ENCODE results near the gene ZNF444. TPM values are rescaled to one million over a fixed set of nuclear protein-coding genes. Genes with fewer than 3 reads are reported as not detected.

Gene ZNF444
- total RNA-seq, 2 donors from 2014 or later: 50.2 to 58.8 TPM

DNA sequence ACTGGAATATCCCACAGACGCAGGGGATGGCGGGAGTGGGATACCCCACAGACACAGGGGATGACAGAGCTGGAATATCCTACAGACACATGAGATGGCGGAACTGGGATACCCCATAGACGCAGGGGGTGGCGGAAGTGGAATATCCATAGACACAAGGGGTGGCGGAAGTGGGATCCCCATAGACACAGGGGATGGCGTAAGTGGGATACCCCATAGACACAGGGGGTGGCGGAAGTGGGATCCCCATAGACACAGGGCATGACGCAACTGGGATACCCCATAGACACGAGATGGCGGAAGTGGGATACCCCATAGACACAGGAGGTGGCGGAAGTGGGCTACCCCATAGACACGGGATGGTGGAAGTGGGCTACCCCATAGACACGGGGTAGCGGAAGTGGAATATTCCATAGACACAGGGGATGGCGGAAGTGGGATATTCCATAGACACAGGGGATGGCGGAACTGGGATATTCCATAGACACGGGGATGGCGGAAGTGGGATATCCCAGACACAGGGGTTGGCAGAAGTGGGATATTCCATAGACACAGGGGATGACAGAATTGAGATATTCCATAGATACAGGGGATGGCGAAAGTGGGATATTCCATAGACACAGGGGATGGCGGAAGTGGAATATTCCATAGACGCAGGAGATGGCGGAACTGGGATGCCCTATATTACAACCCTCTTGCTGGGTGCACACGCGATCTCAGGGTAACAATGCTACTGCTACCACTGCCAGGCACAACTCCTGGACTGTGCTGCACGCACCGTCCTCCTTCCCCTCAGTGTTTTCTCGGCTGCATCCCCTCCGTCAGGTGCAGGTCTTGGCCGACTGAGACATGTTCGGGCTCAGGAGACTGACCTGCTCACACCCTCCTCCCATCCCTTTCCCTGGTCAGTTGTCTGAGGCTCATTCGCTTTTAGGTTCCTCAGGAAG, 48.1 kb upstream of the ZNF444 start:
- H3K36me3 Mint-ChIP-seq (ENCODE audit: low read depth): peaks cover 58% of the 10 kb centered on the region
- Histone ChIP-seq H3K4me1 (ENCODE audit: control insufficient read depth, insufficient read depth, low read length) (no peaks in the 10 kb centered on the region), H3K27ac (ENCODE audit: low read depth, low read length) (no peak overlapping the region), H3K36me3 (ENCODE audit: control insufficient read depth, insufficient read depth, low read length) (peaks cover 43% of the 10 kb centered on the region), H3K27me3 (ENCODE audit: control insufficient read depth, insufficient read depth, low read length, poor library complexity, severe bottlenecking) (no peaks in the 10 kb centered on the region), H3K9me3 (ENCODE audit: control insufficient read depth, low read length) (peaks cover 15% of the 10 kb centered on the region), H3K9ac (ENCODE audit: extremely low read depth, low read length, poor library complexity, severe bottlenecking) (no peak overlapping the region), H3K4me3 (ENCODE audit: low read length) (no peak overlapping the region)
- H3K9me3 Mint-ChIP-seq: peaks cover 18% of the 10 kb centered on the region
- no peaks in the 10 kb centered on the region for H3K27me3 Mint-ChIP-seq (ENCODE audit: insufficient read depth)
- TF ChIP-seq, protein P1, sequence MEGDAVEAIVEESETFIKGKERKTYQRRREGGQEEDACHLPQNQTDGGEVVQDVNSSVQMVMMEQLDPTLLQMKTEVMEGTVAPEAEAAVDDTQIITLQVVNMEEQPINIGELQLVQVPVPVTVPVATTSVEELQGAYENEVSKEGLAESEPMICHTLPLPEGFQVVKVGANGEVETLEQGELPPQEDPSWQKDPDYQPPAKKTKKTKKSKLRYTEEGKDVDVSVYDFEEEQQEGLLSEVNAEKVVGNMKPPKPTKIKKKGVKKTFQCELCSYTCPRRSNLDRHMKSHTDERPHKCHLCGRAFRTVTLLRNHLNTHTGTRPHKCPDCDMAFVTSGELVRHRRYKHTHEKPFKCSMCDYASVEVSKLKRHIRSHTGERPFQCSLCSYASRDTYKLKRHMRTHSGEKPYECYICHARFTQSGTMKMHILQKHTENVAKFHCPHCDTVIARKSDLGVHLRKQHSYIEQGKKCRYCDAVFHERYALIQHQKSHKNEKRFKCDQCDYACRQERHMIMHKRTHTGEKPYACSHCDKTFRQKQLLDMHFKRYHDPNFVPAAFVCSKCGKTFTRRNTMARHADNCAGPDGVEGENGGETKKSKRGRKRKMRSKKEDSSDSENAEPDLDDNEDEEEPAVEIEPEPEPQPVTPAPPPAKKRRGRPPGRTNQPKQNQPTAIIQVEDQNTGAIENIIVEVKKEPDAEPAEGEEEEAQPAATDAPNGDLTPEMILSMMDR (conservative IDR thresholded peaks at IDR 0.05): no peak
- no peaks in the 10 kb centered on the region for H3K4me1 Mint-ChIP-seq
- DNase-seq: no peak
- H3K4me3 Mint-ChIP-seq: no peak overlapping the region
- H3K27ac Mint-ChIP-seq: no peak overlapping the region
- 96 to 97% methylated on average over 27 to 32 of the region's 32 CpGs for WGBS, 2 experiments (ENCODE audit: insufficient coverage in 1 of 2, insufficient read length in 1 of 2)

DNA sequence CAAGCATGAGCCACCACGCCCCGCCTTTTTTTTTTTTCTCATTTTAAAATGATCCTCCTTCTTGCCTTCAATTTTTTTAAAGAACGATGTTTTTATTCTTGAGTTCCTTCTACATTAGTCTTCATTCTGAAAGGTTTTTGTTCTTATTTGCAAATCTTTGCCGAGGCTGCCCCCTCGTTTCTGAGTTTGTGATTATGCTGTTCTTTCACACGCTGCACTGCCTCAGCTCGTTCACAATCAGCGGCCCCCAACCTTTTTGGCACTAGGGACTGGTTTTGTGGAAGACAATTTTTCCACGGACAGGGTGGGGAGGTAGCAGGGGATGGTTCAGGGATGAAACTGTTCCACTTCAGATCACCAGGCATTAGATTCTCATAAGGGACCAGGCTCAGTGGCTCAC, 46.6 kb upstream of the ZNF444 start:
- no peaks in the 10 kb centered on the region for H3K4me1 Mint-ChIP-seq
- Histone ChIP-seq H3K27ac (ENCODE audit: low read depth, low read length) (no peak overlapping the region), H3K27me3 (ENCODE audit: control insufficient read depth, insufficient read depth, low read length, poor library complexity, severe bottlenecking) (no peaks in the 10 kb centered on the region), H3K9me3 (ENCODE audit: control insufficient read depth, low read length) (peaks cover 15% of the 10 kb centered on the region), H3K4me1 (ENCODE audit: control insufficient read depth, insufficient read depth, low read length) (no peaks in the 10 kb centered on the region), H3K4me3 (ENCODE audit: low read length) (no peak overlapping the region), H3K9ac (ENCODE audit: extremely low read depth, low read length, poor library complexity, severe bottlenecking) (no peak overlapping the region), H3K36me3 (ENCODE audit: control insufficient read depth, insufficient read depth, low read length) (peaks cover 43% of the 10 kb centered on the region)
- no peak for DNase-seq
- no peaks in the 10 kb centered on the region for H3K27me3 Mint-ChIP-seq (ENCODE audit: insufficient read depth)
- no peak overlapping the region for H3K4me3 Mint-ChIP-seq
- WGBS, 2 experiments (ENCODE audit: insufficient coverage in 1 of 2, insufficient read length in 1 of 2): 79 to 83% methylated on average over 9 of the region's 9 CpGs
- peaks cover 18% of the 10 kb centered on the region for H3K9me3 Mint-ChIP-seq
- H3K27ac Mint-ChIP-seq: no peak overlapping the region
- peaks cover 50% of the 10 kb centered on the region for H3K36me3 Mint-ChIP-seq (ENCODE audit: low read depth)
- TF ChIP-seq, protein P1 (conservative IDR thresholded peaks at IDR 0.05): no peak

DNA sequence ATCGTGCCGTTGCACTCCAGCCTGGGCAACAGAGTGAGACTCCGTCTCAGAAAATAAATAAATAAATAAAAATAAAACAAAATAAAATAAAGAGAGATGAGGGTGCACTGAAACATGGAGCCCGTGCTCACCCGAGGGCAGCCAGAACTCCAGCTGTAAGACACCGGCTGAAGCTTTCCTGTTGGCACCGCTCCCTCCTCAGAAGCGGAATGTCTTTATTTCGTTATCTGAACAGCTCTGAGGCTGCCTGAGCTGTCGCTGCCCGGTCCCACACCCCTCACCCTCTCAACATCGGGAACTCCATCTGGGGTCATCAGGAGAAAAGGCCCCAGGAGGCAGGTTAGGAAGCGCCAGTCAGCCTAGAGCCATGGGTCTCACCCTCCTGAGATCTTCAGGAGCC, 44.4 kb upstream of the ZNF444 start:
- Mint-ChIP-seq H3K4me3 (no peak overlapping the region), H3K9me3 (peaks cover 18% of the 10 kb centered on the region), H3K36me3 (ENCODE audit: low read depth) (peaks cover 49% of the 10 kb centered on the region), H3K4me1 (no peaks in the 10 kb centered on the region), H3K27ac (no peak overlapping the region), H3K27me3 (ENCODE audit: insufficient read depth) (no peaks in the 10 kb centered on the region)
- Histone ChIP-seq H3K36me3 (ENCODE audit: control insufficient read depth, insufficient read depth, low read length) (peaks cover 33% of the 10 kb centered on the region), H3K27ac (ENCODE audit: low read depth, low read length) (no peak overlapping the region), H3K4me1 (ENCODE audit: control insufficient read depth, insufficient read depth, low read length) (no peaks in the 10 kb centered on the region), H3K4me3 (ENCODE audit: low read length) (no peak overlapping the region), H3K9me3 (ENCODE audit: control insufficient read depth, low read length) (peaks cover 15% of the 10 kb centered on the region), H3K27me3 (ENCODE audit: control insufficient read depth, insufficient read depth, low read length, poor library complexity, severe bottlenecking) (no peaks in the 10 kb centered on the region), H3K9ac (ENCODE audit: extremely low read depth, low read length, poor library complexity, severe bottlenecking) (no peak overlapping the region)
- DNase-seq: no peak
- WGBS, 2 experiments (ENCODE audit: insufficient coverage in 1 of 2, insufficient read length in 1 of 2): 92 to 98% methylated on average over 8 to 10 of the region's 13 CpGs
- TF ChIP-seq, protein P1 (conservative IDR thresholded peaks at IDR 0.05): no peak
